Measurements from ENCODE around the gene TTYH2.

Gene TTYH2

GRCh38 chr17:74196541-74197317 is 16.6 kb upstream of the TTYH2 start:
- no peak for DNase-seq (ENCODE audit: low read depth)

GRCh38 chr17:74197801-74198200 is 15.6 kb upstream of the TTYH2 start:
- DNase-seq (ENCODE audit: low read depth), result no peak

GRCh38 chr17:74198694-74199093 is 14.7 kb upstream of the TTYH2 start:
- no peak for DNase-seq (ENCODE audit: low read depth)

GRCh38 chr17:74199306-74200092 is 13.9 kb upstream of the TTYH2 start:
- DNase-seq (ENCODE audit: low read depth), result no peak

- no peak for DNase-seq (ENCODE audit: low read depth)
These were observed 13.3 kb upstream of the TTYH2 start for GRCh38 chr17:74200112-74200511.

GRCh38 chr17:74201250-74201649 is 12.1 kb upstream of the TTYH2 start:
- DNase-seq (ENCODE audit: low read depth), result no peak

GRCh38 chr17:74201948-74202347 is 11.4 kb upstream of the TTYH2 start:
- no peak for DNase-seq (ENCODE audit: low read depth)

GRCh38 chr17:74202938-74203337 is 10.4 kb upstream of the TTYH2 start:
- no peak for DNase-seq (ENCODE audit: low read depth)

GRCh38 chr17:74203439-74204240 is 9.7 kb upstream of the TTYH2 start, which contains the start of gene RPL38:
Gene RPL38, plus strand, starts transcription at chr17:74203678. Its CDS starts 278 bp downstream, at chr17:74203956.
- peak; percentile 70 for DNase-seq (ENCODE audit: low read depth)

- no peak for DNase-seq (ENCODE audit: low read depth)
These were observed 8.9 kb upstream of the TTYH2 start for GRCh38 chr17:74204474-74204873.

GRCh38 chr17:74205274-74205673 is 8.1 kb upstream of the TTYH2 start:
- no peak for DNase-seq (ENCODE audit: low read depth)

- DNase-seq (ENCODE audit: low read depth), result no peak
These were observed 7.0 kb upstream of the TTYH2 start for GRCh38 chr17:74206332-74206818.

- DNase-seq (ENCODE audit: low read depth), result no peak
These were observed 2.9 kb upstream of the TTYH2 start for GRCh38 chr17:74210191-74211140.

- DNase-seq (ENCODE audit: low read depth), result no peak
These were observed 2.0 kb upstream of the TTYH2 start for GRCh38 chr17:74211141-74211911.

GRCh38 chr17:74211912-74212208 is 1.5 kb upstream of the TTYH2 start:
- DNase-seq (ENCODE audit: low read depth), result no peak

- no peak for DNase-seq (ENCODE audit: low read depth)
These were observed 1.0 kb upstream of the TTYH2 start for GRCh38 chr17:74212209-74212912.

- no peak for DNase-seq (ENCODE audit: low read depth)
These were observed 555 bp downstream of the TTYH2 start for GRCh38 chr17:74213861-74214391.

- no peak for DNase-seq (ENCODE audit: low read depth)
These were observed 1.3 kb downstream of the TTYH2 start for GRCh38 chr17:74214484-74215341.

GRCh38 chr17:74215342-74215727 is 2.0 kb downstream of the TTYH2 start:
- no peak for DNase-seq (ENCODE audit: low read depth)
